DND-41 (cell line): Measurements from ENCODE around the gene BCAS3.

ENCODE experiments used
- CTCF ChIP-seq: IDR thresholded peaks from 2 replicates; pipeline ENCODE4 v1.5.1; 2012; ENCODE audit warnings: borderline replicate concordance, low read length, moderate library complexity, mild to moderate bottlenecking; ENCODE audit not compliant: poor library complexity, severe bottlenecking; ENCODE audit errors: extremely low read depth
- EZH2 ChIP-seq: IDR thresholded peaks from 3 replicates; pipeline ENCODE4 v1.6.1; 2012; ENCODE audit warnings: borderline replicate concordance, low read depth, mild to moderate bottlenecking, moderate library complexity, low read length, inconsistent platforms; ENCODE audit not compliant: severe bottlenecking

- no peak for TF ChIP-seq CTCF
- no peak for TF ChIP-seq EZH2
Measured at GRCh38 chr17:61010661-61011170, 333.1 kb downstream of the BCAS3 start.
